Lung microvascular endothelial cell (primary cell): ENCODE data around the gene SLC25A42. TPM values are rescaled to one million over a fixed set of nuclear protein-coding genes. Genes with fewer than 3 reads are reported as not detected.
A peak's percentile ranks its signal among the peaks of the same experiment; 100 is the strongest.

ENCODE experiments used
- DNase-seq, 2 donors: peaks; one replicate each; pipeline versions ENCODE4 v3.0.0 to v3.0.0-alpha.2; 2010; ENCODE audit warnings: low read depth in 2 of 2
- total RNA-seq: library from RNA; depleted of rRNA; stranded (reverse); fragments of >200 nt; gene quantifications from 2 replicates; pipeline ENCODE4 v1.2.1, GENCODE V29; 2014

Gene SLC25A42
- total RNA-seq, 1 donor from 2014 or later = 3.0 TPM

- DNase-seq = no peak
These were observed 13.1 kb upstream of the SLC25A42 start for GRCh38 chr19:19050731-19051130.

- DNase-seq = no peak
These were observed 12.1 kb upstream of the SLC25A42 start for GRCh38 chr19:19051478-19052213.

GRCh38 chr19:19052921-19053320 lies 10.9 kb upstream of the SLC25A42 start:
- no peak for DNase-seq

GRCh38 chr19:19053508-19054314 lies 10.1 kb upstream of the SLC25A42 start:
- peak; percentile 70 to 85 for DNase-seq

GRCh38 chr19:19054315-19054938 lies 9.4 kb upstream of the SLC25A42 start:
- DNase-seq = no peak

- DNase-seq = no peak
These were observed 8.8 kb upstream of the SLC25A42 start for GRCh38 chr19:19054939-19055440.

GRCh38 chr19:19055701-19056100 lies 8.1 kb upstream of the SLC25A42 start:
- DNase-seq = no peak

GRCh38 chr19:19056636-19057275 lies 7.0 kb upstream of the SLC25A42 start:
- no peak for DNase-seq

- DNase-seq = no peak
These were observed 6.5 kb upstream of the SLC25A42 start for GRCh38 chr19:19057317-19057716.

- no peak for DNase-seq
These were observed 6.1 kb upstream of the SLC25A42 start for GRCh38 chr19:19057720-19058119.

- DNase-seq = no peak
These were observed 4.6 kb upstream of the SLC25A42 start for GRCh38 chr19:19059018-19059836.

GRCh38 chr19:19059837-19060611 lies 3.8 kb upstream of the SLC25A42 start:
- no peak for DNase-seq

- DNase-seq = no peak
These were observed 2.3 kb upstream of the SLC25A42 start for GRCh38 chr19:19061506-19061905.

- peak in 1 of 2 donors; percentile 19 for DNase-seq
These were observed 1.2 kb upstream of the SLC25A42 start for GRCh38 chr19:19062454-19063182.

GRCh38 chr19:19064098-19064722 lies 416 bp downstream of the SLC25A42 start:
- DNase-seq = no peak

- peak in 1 of 2 donors; percentile 24 for DNase-seq
These were observed 1.3 kb downstream of the SLC25A42 start for GRCh38 chr19:19064811-19065745.

GRCh38 chr19:19067276-19068072 lies 3.7 kb downstream of the SLC25A42 start:
- no peak for DNase-seq
